ENCODE measurements around the gene COL19A1.

Gene COL19A1

GRCh38 chr6:70241991-70242420 lies 375.6 kb downstream of the COL19A1 start:
- no peak for DNase-seq

- no peak for DNase-seq
Measured at GRCh38 chr6:70246118-70246517, 379.8 kb downstream of the COL19A1 start.

GRCh38 chr6:70252604-70253003 lies 386.2 kb downstream of the COL19A1 start:
- no peak for DNase-seq

- no peak for DNase-seq
Measured at GRCh38 chr6:70253923-70254322, 387.6 kb downstream of the COL19A1 start.

- DNase-seq: no peak
Measured at GRCh38 chr6:70254784-70255183, 388.4 kb downstream of the COL19A1 start.

GRCh38 chr6:70257768-70258273 lies 391.5 kb downstream of the COL19A1 start:
- DNase-seq: no peak

- no peak for DNase-seq
Measured at GRCh38 chr6:70258483-70258882, 392.1 kb downstream of the COL19A1 start.
